Neural cell (in vitro differentiated cells): ENCODE measurements around the gene MIOS. TPM values are rescaled to one million over a fixed set of nuclear protein-coding genes. Genes with fewer than 3 reads are reported as not detected.

Experiments used
- H2AFZ ChIP-seq: fragments of 200-600, 300-800 bp; sonication (generic), shearing (Covaris generic); 2 replicates; pipeline ENCODE4 v1.6.0; 2014; ENCODE audit warnings: low read depth, mild to moderate bottlenecking, antibody characterized with exemption, low read length, moderate library complexity
- H3F3A ChIP-seq: fragments of 200-600 bp; shearing (Covaris generic); 2 replicates; pipeline ENCODE4 v1.6.1; 2016; ENCODE audit warnings: mild to moderate bottlenecking, moderate library complexity, mixed read lengths, antibody characterized with exemption, low read length; ENCODE audit not compliant: insufficient read depth, poor library complexity, severe bottlenecking
- H3K27ac ChIP-seq: fragments of 200-600, 300-800 bp; sonication (generic), shearing (Covaris generic); 2 replicates; pipeline ENCODE4 v1.5.1; 2014; ENCODE audit warnings: mild to moderate bottlenecking, low read length, moderate library complexity
- H3K27me3 ChIP-seq: fragments of 300-800, 200-600 bp; sonication (generic), shearing (Covaris generic); 2 replicates; pipeline ENCODE4 v1.6.0; 2014; ENCODE audit warnings: mild to moderate bottlenecking, low read depth, low read length, moderate library complexity; ENCODE audit not compliant: insufficient read depth
- H3K36me3 ChIP-seq: fragments of 300-800, 200-600 bp; sonication (generic), shearing (Covaris generic); 2 replicates; pipeline ENCODE4 v1.5.1; 2014; ENCODE audit warnings: mild to moderate bottlenecking, antibody characterized with exemption, low read length, moderate library complexity; ENCODE audit not compliant: insufficient read depth
- H3K4me2 ChIP-seq: fragments of 300-800, 200-600 bp; sonication (generic), shearing (Covaris generic); 2 replicates; pipeline ENCODE4 v1.6.0; 2014; ENCODE audit warnings: mild to moderate bottlenecking, low read length
- H3K4me3 ChIP-seq: fragments of 300-800, 200-600 bp; sonication (generic), shearing (Covaris generic); 2 replicates; pipeline ENCODE4 v1.5.1; 2014; ENCODE audit warnings: mild to moderate bottlenecking, low read length, moderate library complexity
- H3K79me2 ChIP-seq: fragments of 200-600 bp; shearing (Covaris generic); replicated peaks from 2 replicates; pipeline ENCODE4 v1.6.0; 2014; ENCODE audit warnings: mild to moderate bottlenecking, low read length, moderate library complexity; ENCODE audit not compliant: insufficient read depth
- H3K9ac ChIP-seq: fragments of 300-800, 200-600 bp; sonication (generic), shearing (Covaris generic); 2 replicates; pipeline ENCODE4 v1.6.1; 2016; ENCODE audit warnings: mild to moderate bottlenecking, low read length, mixed read lengths
- H3K9me2 ChIP-seq: fragments of 200-600 bp; shearing (Covaris generic); 2 replicates; pipeline ENCODE4 v1.6.1; 2016; ENCODE audit warnings: mild to moderate bottlenecking, low read length, mixed read lengths; ENCODE audit not compliant: insufficient read depth
- H3K9me3 ChIP-seq: fragments of 200-600, 300-800 bp; sonication (generic), shearing (Covaris generic); 2 replicates; pipeline ENCODE4 v1.6.1; 2016; ENCODE audit warnings: mild to moderate bottlenecking, mixed run types, low read length, moderate library complexity, mixed read lengths
- H4K20me1 ChIP-seq: fragments of 200-600 bp; shearing (Covaris generic); 2 replicates; pipeline ENCODE4 v1.6.1; 2016; ENCODE audit warnings: mild to moderate bottlenecking, mixed run types; ENCODE audit not compliant: insufficient read depth
- CTCF ChIP-seq: fragments of 450-650 bp; IDR thresholded peaks from 2 replicates; pipeline ENCODE4 v1.5.1; 2014; ENCODE audit warnings: antibody characterized with exemption, mild to moderate bottlenecking, moderate library complexity; ENCODE audit not compliant: poor library complexity, severe bottlenecking
- EP300 ChIP-seq: fragments of 450-650 bp; conservative IDR thresholded peaks from 2 replicates; pipeline ENCODE4 v1.6.1; 2014; ENCODE audit warnings: antibody characterized with exemption, mild to moderate bottlenecking, moderate library complexity; ENCODE audit not compliant: poor library complexity, severe bottlenecking
- EZH2 ChIP-seq: fragments of 200-600, 300-800 bp; shearing (Covaris generic), sonication (generic); IDR thresholded peaks from 2 replicates; pipeline ENCODE4 v1.6.1; 2014; ENCODE audit warnings: antibody characterized with exemption, low read length, borderline replicate concordance, mild to moderate bottlenecking; ENCODE audit not compliant: insufficient read depth, poor library complexity, severe bottlenecking
- MXI1 ChIP-seq: fragments of 450-650 bp; conservative IDR thresholded peaks from 2 replicates; pipeline ENCODE4 v1.6.1; 2014; ENCODE audit warnings: antibody characterized with exemption, mild to moderate bottlenecking; ENCODE audit not compliant: poor library complexity, severe bottlenecking
- POLR2AphosphoS5 ChIP-seq: IDR thresholded peaks from 2 replicates; pipeline ENCODE4 v1.6.1; 2012
- RAD21 ChIP-seq: fragments of 450-650 bp; conservative IDR thresholded peaks from 2 replicates; pipeline ENCODE4 v1.6.1; 2014; ENCODE audit warnings: antibody characterized with exemption, mild to moderate bottlenecking, moderate library complexity
- SMC3 ChIP-seq: fragments of 450-650 bp; conservative IDR thresholded peaks from 2 replicates; pipeline ENCODE4 v1.6.1; 2014; ENCODE audit warnings: antibody characterized with exemption, mild to moderate bottlenecking, moderate library complexity; ENCODE audit not compliant: poor library complexity
- TAF1 ChIP-seq: IDR thresholded peaks from 2 replicates; pipeline ENCODE4 v1.6.1; 2012; ENCODE audit warnings: low read depth
- polyA plus RNA-seq: library from polyadenylated mRNA; depleted of rRNA; stranded (reverse); fragments of >200 nt; gene quantifications from 2 replicates; pipeline ENCODE4 v1.2.3, GENCODE V29; 2014

MIOS gene
- polyA plus RNA-seq, 1 donor from 2014 or later = 52.2 TPM

GRCh38 chr7:7618410-7618809 lies 51.7 kb downstream of the MIOS start:
- no peaks in the 10 kb centered on the region for H3F3A ChIP-seq
- H3K9ac ChIP-seq = no peak overlapping the region
- H3K4me2 ChIP-seq = no peak overlapping the region
- no peak overlapping the region for H2AFZ ChIP-seq
- H3K4me3 ChIP-seq = no peak overlapping the region
- H3K27ac ChIP-seq = no peak overlapping the region
- no peak for TF ChIP-seq CTCF
- no peak for TF ChIP-seq EP300
- H3K9me2 ChIP-seq = no peaks in the 10 kb centered on the region
- no peaks in the 10 kb centered on the region for H3K9me3 ChIP-seq
- H4K20me1 ChIP-seq = no peaks in the 10 kb centered on the region
- no peaks in the 10 kb centered on the region for H3K27me3 ChIP-seq
- H3K36me3 ChIP-seq = no peaks in the 10 kb centered on the region
- H3K79me2 ChIP-seq = no peaks in the 10 kb centered on the region

- H3K79me2 ChIP-seq = no peaks in the 10 kb centered on the region
- H3F3A ChIP-seq = no peaks in the 10 kb centered on the region
- H3K9me2 ChIP-seq = no peaks in the 10 kb centered on the region
- no peaks in the 10 kb centered on the region for H3K27me3 ChIP-seq
- no peaks in the 10 kb centered on the region for H3K36me3 ChIP-seq
- no peak overlapping the region for H3K27ac ChIP-seq
- no peaks in the 10 kb centered on the region for H4K20me1 ChIP-seq
- H3K9me3 ChIP-seq = no peaks in the 10 kb centered on the region
- no peak for TF ChIP-seq SMC3
- no peak for TF ChIP-seq EP300
- TF ChIP-seq POLR2AphosphoS5 = no peak
- no peak for TF ChIP-seq RAD21
- no peak overlapping the region for H2AFZ ChIP-seq
- H3K4me3 ChIP-seq = no peak overlapping the region
- H3K4me2 ChIP-seq = no peak overlapping the region
- no peak overlapping the region for H3K9ac ChIP-seq
Observed at GRCh38 chr7:7620236-7620635, 53.6 kb downstream of the MIOS start.

- Histone ChIP-seq H3K36me3 (no peaks in the 10 kb centered on the region), H3K9ac (no peak overlapping the region), H3K4me2 (no peak overlapping the region), H3F3A (no peaks in the 10 kb centered on the region), H3K9me2 (no peaks in the 10 kb centered on the region), H3K4me3 (no peak overlapping the region), H3K27me3 (no peaks in the 10 kb centered on the region), H3K79me2 (no peaks in the 10 kb centered on the region), H3K27ac (no peak overlapping the region), H3K9me3 (no peaks in the 10 kb centered on the region), H4K20me1 (no peaks in the 10 kb centered on the region), H2AFZ (no peak overlapping the region)
- TF ChIP-seq EZH2 (no peak), TAF1 (no peak), SMC3 (no peak), EP300 (no peak), RAD21 (no peak), POLR2AphosphoS5 (no peak), MXI1 (no peak)
Observed at GRCh38 chr7:7620644-7621210, 54.0 kb downstream of the MIOS start.

GRCh38 chr7:7628476-7628875 lies 61.8 kb downstream of the MIOS start:
- no peaks in the 10 kb centered on the region for H3K9me3 ChIP-seq
- no peaks in the 10 kb centered on the region for H3K27me3 ChIP-seq
- H4K20me1 ChIP-seq = no peaks in the 10 kb centered on the region
- no peak overlapping the region for H3K4me3 ChIP-seq
- no peak overlapping the region for H2AFZ ChIP-seq
- H3K9me2 ChIP-seq = no peaks in the 10 kb centered on the region
- no peak for TF ChIP-seq MXI1
- TF ChIP-seq POLR2AphosphoS5 = no peak
- no peak for TF ChIP-seq RAD21
- no peak for TF ChIP-seq EP300
- H3K4me2 ChIP-seq = no peak overlapping the region
- no peak overlapping the region for H3K27ac ChIP-seq
- no peak overlapping the region for H3K9ac ChIP-seq
- H3F3A ChIP-seq = no peaks in the 10 kb centered on the region
- no peaks in the 10 kb centered on the region for H3K79me2 ChIP-seq
- no peaks in the 10 kb centered on the region for H3K36me3 ChIP-seq
